GM21576 (cell line): Measurements from ENCODE around the gene ANO2.

ENCODE experiments used
- ATAC-seq: cut with Tn5 transposase; IDR thresholded peaks from one replicate; pipeline ENCODE4 v1.9.1; 2021; ENCODE audit warnings: mild to moderate bottlenecking, moderate library complexity; ENCODE audit not compliant: unreplicated experiment

ANO2 gene

DNA sequence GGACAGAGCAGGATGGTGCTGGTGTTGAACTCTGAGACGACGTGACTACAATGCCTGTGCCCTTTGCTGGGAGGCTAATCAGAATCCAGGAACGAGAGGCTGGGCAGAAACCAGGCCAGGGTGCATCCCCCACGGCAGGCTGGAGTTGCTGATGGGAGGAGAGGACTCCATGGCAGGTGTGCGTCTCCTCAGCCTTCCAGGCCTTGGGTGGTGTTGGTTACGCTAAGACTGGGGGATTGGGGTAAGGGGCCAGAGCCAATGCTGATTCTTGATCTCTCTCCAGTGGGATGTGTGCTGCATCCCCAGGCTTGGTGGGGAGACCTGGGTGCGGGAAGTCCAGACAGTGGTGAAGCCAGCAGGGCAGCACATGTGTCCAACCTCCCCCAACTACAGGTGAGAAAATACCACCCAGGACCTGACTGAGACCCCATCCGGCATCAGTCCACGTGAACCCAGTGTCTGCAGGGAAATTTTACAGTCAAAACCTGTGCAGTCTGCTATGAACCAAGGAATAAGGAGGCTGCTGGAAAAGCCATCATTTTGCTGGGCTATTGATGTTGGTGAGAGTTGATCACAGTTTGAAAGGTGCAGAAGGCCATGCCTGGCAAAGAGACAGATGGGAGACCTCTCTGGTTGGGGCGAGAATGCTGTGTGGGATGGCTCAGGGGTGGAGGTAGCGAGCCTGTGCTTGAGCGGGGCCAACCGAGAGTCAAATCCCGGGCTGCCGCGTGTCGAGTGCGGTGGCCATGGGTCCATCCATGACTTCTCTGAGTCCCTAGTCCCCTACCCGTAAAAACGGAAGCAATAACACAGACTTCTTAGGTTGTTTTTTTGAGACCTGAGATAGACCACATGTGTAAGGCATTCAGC is 423.4 kb downstream of the ANO2 start:
- ATAC-seq: no peak

DNA sequence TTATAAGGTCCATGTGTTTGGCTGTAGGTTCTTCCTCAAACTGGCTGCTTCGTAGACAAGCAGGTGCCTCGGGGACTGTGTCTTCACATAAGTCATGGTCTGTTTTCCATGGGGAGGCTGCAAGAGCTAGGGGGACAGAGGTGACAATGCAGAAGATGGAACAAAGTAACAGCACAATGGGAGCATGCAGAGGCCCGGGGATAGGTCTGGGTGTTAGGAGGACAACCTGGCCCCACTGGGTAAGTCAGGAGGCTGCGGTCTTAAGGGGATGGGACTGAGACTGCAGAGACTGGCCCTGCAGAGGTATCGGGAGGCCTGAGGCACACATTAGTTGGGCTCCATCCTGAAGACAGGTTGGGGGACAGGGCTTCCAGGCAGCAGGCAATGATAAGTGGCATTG is 424.2 kb downstream of the ANO2 start:
- no peak for ATAC-seq

DNA sequence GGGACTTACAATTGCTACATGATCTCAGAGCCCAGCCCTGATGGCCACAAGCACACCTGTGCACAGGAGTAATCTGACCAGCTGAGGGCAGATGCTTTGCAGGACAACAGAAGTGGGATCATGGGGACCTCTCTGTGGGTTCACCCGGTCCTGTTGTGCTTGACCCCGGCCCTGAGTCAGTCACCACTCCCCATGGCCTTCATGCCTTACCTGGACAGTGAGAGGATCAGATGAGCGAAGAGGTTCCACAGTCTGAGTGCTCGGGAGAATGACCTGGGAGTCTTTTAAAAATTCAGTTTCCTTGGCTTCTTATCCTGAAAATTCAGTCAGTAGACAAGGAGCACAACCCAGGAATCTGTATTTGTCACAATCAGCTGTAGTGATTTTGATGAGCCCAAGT is 425.0 kb downstream of the ANO2 start:
- no peak for ATAC-seq

DNA sequence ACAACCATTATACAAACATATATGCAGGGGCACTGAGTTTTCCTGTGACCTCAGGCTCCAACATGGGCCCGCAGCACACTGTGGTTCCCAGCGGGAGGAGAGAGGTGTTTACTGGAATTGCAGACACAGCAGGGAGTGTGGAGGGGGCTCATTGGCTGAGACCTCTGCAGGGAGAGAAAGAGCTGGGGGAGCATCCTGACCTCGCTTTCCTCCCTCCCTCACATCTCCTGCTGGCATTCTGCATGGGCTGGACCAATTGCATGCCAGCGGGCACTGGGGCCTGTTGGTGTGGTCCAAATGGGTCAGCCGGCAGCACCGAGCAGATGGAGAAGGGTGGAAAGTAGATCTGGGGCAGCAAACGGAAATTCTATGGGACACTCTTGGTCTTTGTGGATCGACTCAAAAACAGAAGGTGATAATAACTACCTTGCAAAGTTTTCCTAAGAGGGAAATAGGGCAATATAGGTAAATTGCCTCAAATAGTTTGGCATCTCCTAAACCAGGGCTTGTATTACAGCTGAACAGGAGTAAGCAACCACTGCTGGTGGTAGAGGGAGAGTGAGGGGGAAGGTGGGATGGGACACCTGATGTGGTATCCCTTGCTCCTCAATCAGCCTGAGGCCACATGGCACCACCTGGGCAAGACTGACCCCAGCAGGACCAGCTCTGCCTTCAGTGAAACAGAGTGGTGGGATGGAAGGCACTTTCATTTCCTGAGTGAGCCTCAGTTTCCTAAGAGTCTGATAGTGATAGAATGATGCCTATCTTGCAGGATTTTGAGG is 426.3 kb downstream of the ANO2 start:
- no peak for ATAC-seq

DNA sequence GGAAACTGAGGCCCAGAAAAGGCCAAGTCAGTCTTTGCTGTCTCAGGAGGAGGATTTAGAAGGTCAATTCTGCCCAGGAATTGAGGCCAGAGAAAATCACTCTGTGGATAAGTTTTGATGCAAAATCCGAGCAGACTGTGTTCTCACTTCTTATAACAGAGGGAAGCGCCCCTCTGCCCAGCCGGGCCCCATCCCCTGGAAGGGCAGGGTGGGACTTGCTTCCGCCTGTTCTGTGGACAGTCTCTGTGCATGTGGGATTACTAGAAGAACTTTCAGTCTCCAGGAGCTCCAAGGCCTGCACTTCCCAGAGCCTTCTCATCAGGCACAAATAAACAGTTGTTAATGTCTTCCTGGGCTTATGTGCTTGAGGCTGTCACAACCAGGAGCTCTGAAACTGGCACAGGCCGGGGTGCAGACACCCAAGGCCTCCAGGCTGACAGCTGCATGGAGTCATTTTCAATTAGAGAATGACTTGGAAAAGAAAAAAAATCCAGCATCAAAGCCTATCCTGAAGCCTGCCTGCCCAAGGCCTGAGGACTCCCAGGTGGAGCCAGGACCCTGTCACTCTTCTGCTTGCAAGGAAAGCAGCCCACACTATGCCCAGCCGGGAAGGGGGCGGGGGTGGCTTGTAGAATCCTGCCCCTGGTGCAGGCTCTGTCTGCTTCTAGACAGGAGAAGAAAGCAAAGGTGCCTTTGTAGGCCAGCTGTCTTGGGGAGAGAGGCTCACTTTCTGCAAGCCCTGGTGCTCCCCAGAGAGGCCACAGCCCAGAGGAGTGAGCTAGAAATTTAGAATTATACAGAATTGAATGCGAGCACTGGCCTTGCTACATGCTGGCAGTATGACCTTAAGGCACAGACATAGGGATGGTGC is 428.5 kb downstream of the ANO2 start:
- ATAC-seq: no peak

DNA sequence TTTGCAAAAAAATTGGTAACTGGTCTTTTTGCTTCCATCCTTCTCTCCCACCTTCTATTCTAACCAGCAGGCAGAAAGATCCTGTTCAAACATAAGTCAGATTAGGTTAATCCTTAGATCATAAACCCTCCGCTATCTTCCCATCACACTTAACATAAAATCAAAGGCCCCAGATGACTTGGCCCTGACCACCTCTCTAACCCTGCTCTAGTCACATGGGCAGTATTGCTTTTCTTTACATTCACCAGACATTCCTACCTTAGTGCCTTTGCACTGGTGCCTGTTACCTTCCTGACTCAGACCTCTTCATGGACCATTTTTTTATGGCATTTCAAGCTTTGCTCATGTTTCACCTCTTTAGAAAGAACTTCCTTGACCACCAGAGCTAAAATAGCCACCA is 429.6 kb downstream of the ANO2 start:
- no peak for ATAC-seq

DNA sequence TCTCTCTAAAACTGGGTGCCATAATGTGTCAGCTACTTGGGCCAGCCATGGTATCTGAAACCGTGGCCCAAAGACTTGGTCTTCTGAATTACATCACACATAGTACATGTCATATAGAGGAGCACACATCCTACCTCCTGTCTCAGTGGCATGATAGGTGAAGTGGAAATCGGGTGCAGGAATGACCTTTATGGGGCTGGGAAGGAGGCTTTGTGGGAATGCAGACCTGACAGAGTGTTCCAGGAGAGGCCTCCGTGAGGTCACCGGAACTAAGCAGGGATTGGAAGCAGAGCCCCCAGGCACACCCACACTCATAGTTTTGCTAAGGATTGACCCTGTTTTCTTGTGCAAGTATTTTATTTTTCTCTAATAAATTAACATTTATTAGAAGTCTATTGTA is 430.5 kb downstream of the ANO2 start:
- no peak for ATAC-seq

DNA sequence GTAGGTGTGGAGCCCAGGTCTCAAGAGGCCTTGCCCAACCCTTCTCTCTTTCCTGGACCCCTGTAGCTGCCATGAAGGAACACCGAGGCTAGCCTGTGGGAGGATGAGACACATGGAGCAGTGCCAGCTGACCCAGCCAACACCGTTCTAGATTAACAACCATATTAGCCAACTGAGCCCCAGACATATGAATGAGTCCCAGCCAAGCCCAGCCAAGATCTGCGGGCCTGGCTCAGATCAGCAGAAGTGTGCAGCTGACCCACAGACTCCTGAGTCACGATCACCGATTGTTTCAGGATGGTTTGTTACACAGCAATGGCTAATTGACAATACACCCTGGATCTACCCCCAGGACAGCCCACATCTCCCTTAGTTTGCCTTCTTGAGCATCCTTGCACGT is 431.0 kb downstream of the ANO2 start:
- ATAC-seq: no peak

DNA sequence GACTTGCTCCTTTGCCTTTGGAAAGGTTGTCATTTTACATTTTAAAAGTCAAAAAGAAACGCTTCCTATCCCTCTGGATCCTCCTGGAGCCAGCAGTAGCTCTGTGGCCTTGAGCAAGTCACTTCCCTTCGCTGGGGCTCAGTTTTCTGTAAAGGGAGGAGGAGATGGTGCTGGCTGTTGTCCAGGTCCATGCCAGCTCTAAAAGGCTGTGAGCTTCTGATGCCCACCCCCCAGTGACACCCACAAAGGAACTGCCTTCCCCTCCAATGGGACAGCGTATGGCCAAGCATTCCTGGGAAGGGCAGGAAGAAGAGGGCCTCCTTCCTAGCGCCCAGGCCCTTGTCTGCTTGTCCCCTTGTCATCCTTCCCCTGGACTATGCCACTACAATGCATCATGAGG is 431.7 kb downstream of the ANO2 start:
- ATAC-seq: no peak
